HG02885 (cell line): Measurements from ENCODE around the gene POU6F1.

ENCODE experiments used
- ATAC-seq: cut with Tn5 transposase; IDR thresholded peaks from one replicate; pipeline ENCODE4 v1.9.1; 2021; ENCODE audit warnings: mild to moderate bottlenecking; ENCODE audit not compliant: unreplicated experiment, poor library complexity

The POU6F1 gene

DNA sequence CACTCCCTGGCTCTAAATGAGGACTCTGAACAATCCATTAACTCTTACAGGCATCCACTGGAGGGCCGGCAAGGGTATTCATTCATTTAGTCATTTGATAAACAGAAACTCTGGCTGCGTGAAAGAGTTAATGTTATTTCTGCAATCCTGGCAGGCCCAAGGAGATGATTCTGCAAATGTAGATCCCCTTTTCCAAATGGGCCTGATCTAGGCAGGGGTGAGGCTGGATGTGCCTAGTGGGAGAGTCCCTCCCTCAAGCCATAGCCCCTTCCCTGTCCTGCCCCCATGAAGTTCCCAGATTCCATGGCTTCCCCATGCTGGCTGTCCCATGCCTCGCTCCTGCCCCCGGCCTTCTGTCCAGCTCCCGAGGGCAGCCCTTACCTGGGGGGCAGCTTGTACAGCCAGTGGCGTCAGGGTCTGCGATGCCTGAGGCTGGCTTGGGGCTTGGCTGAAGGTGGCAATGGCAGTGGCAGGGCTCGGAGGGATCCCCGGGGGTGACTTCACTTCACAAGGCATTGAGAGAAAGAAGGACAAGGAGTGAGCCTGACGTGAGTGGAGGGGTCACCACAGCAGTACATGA, 18.4 kb downstream of the POU6F1 start:
- no peak for ATAC-seq

DNA sequence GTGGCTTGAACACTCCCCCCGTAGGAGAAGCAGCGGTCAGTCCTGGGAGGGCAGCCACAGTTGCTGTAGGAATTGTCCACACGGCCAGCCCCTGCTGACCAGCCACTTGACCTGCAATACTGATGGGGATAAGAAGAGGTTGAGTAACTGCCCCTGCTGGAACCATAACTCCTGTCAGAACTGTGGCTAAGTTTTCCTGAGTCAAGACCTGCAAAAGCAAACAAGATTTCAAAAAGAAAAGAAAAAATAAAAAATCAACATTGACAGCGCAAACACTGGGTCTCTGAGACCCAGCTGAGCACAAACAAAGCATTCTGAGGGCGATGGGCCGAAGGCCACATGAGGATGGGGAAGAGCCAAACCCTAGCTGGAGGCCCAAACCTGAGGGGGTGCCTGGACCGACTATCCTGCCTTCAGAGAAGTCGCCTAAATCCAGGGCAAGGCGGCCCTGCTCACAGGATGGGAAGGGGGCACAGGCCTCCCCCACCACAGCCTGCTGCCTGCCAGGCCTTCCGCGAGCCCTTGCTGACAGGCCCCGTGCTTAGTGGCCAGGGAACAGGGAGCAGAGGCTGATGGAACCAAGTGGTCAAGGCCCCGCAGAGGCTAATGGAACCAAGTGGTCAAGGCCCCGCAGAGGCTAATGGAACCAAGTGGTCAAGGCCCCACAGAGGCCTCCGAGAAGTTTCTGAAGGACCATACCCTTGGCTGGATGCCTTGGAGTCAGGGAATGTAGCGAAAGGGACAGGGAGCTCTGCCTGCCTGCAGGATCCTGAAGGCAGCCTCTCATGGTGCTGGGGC, 19.1 kb downstream of the POU6F1 start:
- no peak for ATAC-seq

DNA sequence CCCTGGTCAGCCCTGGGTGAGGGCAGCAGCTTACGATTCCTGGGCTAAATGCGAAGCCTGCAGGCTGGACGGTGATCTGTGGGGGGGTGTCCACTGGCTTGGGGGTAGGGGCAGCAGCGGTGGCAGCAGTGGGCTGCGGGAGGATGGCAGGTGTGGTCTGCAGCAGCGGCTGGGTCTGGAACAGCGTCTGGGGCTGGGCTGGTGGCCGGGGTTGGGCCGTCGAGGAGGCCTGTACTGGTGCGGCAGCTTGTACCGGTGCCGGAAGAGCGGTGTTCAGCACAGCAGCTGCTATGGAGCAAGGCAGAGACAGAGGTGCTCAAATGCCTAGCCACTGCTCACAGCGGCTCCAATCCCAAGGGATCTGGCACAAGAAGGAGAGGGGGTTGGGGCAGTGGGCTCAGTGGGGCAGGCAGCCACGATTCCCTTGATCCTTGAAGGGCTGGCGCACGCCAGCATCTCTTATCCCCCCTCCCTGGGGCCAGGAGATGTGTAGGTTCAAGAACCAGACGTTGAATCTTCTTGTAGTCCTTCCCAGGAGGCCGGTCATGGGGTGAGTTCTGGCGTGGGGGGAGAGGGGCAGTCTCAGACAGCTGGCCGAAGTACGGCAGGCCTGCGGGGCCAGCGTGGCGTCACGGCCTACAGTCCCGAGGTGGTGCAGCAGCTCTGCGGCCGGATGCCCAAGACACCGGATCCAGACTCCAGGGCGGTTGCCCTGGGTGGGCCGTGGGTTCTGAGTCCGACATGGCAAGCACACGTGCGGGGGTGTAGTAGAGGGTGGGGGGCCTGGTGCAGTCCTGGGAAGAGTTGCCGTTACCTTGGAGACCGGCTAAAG, 19.9 kb downstream of the POU6F1 start:
- no peak for ATAC-seq

- no peak for ATAC-seq
These were observed 21.3 kb downstream of the POU6F1 start for GRCh38 chr12:51196547-51196946.

- ATAC-seq = no peak
These were observed 22.0 kb downstream of the POU6F1 start for GRCh38 chr12:51195841-51196240.

DNA sequence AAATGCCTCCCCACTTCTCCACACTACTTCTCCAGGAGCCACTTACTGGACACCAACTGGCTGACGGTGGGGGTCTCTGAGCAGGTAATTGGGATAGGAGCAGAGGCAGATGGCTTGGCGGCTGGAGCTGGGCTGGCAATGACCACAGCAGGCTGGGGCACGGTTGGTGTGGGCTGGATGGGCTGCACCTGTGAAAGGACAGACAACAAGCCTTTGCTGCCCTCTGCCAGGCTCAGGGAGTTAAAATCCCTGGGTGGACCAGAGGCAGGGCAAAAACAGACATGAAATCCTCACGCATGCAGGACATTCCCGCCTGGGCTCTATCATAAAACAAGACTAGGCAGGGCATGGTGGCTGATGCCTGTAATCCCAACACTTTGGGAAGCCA, 25.6 kb downstream of the POU6F1 start:
- no peak for ATAC-seq

- no peak for ATAC-seq
These were observed 26.2 kb downstream of the POU6F1 start for GRCh38 chr12:51191516-51192283.

DNA sequence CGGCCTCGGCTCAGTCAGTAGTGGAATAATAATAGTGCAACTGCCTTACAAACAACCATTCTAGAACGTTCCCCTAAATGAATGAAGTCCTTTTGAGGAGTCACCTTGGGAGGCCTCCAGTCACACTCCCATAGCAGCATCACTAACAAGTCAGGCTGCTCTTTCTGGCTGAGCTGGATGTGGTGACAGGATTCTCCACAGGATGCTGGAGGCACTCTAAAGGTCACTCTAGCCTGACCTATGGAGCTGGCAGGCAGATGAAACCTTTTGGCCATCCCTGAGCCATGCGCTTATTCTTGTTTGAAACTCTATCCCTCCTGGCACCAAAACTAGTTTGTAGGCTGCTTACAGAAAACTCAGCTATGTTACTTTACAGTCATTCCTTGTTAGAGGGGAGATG, 27.0 kb downstream of the POU6F1 start:
- ATAC-seq = no peak

DNA sequence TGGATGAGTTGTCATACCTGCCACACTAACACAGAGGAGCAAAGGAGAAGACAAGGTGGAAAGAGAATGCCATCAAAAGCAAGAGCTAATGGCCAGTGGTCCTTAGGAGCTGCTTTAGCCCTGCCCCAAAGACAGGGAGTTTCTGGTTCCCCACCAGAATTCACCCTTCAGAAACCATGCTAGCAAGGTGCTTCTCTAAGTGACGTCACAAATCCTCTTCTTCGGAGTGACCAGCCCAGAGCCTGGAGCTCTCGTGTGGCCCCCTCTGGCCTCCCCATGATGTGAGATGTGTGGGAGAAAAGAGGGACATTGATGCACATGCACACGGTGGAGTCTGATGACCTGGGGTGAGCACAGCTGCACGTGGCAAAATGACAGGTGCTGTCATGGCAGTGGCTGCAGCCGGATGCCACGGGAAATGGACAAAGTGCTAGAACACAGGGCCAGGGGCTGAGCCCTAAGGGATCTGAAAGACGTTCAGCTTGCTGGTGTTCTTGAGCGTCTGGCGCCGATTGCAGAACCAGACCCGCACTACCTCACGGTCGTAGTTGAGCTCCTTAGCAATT, 28.0 kb downstream of the POU6F1 start:
- no peak for ATAC-seq

GRCh38 chr12:51188359-51189051, 29.4 kb downstream of the POU6F1 start:
- ATAC-seq = peak; percentile 67

DNA sequence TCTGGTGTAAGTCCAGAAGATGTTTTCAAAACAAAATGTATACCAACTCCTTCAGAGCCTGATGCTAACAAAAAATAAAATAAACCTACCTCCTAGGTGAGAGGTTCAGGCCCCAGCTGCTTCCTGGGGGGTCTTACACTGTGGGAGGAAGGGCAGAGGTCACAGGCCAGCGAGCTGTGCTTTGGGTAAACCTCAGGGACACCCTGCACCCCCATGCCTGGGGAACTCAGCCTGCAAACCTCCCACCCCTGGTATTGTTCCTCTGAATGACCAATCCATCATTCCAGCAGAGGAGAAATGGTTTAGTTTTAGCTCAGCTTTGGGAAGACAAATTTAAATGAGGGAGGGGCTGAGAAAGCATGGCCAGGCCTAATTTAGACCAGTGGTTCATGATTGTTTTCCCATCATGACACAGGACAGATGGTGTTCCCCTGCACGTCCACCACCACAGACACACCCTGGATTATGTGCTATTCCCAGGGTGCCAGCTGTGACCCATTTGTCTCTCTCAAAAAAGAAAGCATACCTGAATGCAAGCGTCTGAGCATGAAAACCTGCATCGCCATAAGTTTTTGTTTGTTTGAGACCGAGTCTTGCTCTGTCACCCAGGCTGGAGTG, 30.4 kb downstream of the POU6F1 start:
- ATAC-seq = no peak

DNA sequence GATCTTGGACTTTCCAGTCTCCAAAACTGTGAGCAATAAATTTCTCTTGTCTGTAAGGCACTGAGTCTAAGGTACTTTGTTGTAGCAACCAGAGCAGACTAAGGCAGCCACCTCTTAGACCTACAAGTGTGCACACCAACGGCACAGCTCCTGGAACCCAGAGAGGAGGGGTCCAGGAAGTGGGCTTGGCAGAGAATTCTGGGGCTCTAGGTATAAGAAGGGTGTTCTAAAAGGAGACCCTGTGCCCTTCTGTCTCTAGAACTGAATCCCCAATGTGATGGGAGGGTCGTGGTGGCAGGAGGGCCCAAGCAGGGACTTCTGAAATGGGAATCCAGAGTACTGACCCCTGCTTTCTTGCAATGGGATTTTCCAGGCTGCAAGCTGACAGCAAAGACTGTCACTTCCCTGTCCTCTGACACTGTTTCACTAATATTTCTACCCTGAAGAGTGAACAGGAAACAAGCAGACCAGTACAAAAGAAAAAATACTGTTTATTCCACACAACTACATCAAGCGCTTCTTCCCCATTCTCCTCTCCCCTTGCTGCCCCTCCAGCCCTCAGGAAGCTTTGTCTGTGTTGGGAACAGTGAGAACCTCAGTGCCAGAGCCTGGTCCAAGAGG, 31.3 kb downstream of the POU6F1 start:
- ATAC-seq = no peak

DNA sequence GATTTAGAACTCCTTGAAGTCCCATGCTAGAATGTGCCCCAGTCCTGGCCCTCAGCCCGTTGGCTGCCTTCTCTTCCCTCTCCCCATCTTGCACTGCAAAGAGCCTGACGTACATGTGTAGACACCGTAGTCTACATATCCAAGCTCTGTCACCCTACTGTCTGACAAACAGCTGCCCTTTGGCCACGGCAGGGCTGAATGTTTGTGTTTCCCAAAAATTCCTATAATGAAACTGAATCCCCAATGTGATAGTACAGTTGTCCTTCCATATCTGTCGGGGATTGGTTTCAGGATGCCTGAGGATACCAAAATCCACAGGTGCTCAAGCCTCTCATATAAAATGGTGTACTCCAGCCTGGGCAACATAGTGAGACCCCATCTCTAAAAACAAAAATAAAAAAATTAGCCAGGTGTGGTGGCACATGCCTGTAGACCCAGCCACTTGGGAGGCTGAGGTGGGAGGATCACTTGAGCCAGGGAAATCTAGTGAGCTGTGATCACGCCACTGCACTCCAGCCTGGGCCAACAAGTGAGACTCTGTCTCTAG, 32.6 kb downstream of the POU6F1 start:
- no peak for ATAC-seq

- ATAC-seq = no peak
These were observed 34.0 kb downstream of the POU6F1 start for GRCh38 chr12:51183816-51184215.

- ATAC-seq = no peak
These were observed 34.5 kb downstream of the POU6F1 start for GRCh38 chr12:51183349-51183748.

- no peak for ATAC-seq
These were observed 36.3 kb downstream of the POU6F1 start for GRCh38 chr12:51181558-51181957.

DNA sequence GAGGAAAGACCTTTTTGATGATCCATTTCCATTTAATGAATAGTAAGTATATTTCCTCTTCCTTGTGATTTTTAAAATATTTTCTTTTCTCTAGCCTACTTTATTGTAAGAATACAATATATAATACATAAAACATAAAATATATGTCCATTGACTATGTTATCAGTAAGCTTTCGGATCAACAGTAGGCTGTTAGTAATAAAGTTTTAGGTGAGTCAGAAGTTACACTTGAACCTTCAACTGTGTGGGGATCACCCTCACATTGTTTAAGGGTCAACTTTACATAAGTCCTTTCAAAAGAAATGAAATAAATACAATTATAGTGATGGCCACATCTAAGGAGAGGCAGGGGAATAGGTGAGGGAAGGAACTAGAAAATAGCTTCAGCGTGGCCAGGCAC, 40.0 kb downstream of the POU6F1 start:
- no peak for ATAC-seq

GRCh38 chr12:51174501-51174900, 43.4 kb downstream of the POU6F1 start:
- no peak for ATAC-seq
